Peyer's patch (tissue), 4 donors: ENCODE measurements around the gene FOCAD. TPM values are rescaled to one million over a fixed set of nuclear protein-coding genes. Genes with fewer than 3 reads are reported as not detected.

ENCODE experiments used
- DNase-seq, 3 donors: peaks; one replicate each; pipeline ENCODE4 v3.0.0-alpha.2; 2017 to 2019
- H3K27ac ChIP-seq, 4 donors: fragments of 200-600 bp; sonication (generic); one replicate each; pipeline ENCODE4 v1.5.1; 2016 to 2019
- H3K27me3 ChIP-seq, 2 donors: fragments of 200-600 bp; sonication (generic); one replicate each; pipeline ENCODE4 v1.5.1; 2019
- H3K36me3 ChIP-seq, 3 donors: fragments of 200-600 bp; sonication (generic); one replicate each; pipeline ENCODE4 v1.5.1; 2016 to 2019
- H3K4me1 ChIP-seq, 4 donors: fragments of 200-600 bp; sonication (generic); one replicate each; pipeline ENCODE4 v1.5.1; 2016 to 2019
- H3K4me3 ChIP-seq, 4 donors: fragments of 200-600 bp; sonication (generic); 1 replicate in 3 of 4; 2 replicates in 1 of 4; pipeline ENCODE4 v1.5.1; 2016 to 2019; ENCODE audit warnings: mild to moderate bottlenecking in 1 of 4
- H3K9me3 ChIP-seq, 4 donors: fragments of 200-600 bp; sonication (generic); one replicate each; pipeline ENCODE4 v1.5.1; 2016 to 2019; ENCODE audit warnings: mild to moderate bottlenecking in 1 of 4
- POLR2A ChIP-seq, 2 donors: fragments of 450-650 bp; IDR thresholded peaks; one replicate each; pipeline ENCODE4 v1.5.1; 2017; ENCODE audit warnings: antibody characterized with exemption in 2 of 2, mild to moderate bottlenecking in 2 of 2, moderate library complexity in 2 of 2
- total RNA-seq, 4 donors: library from RNA; depleted of rRNA; stranded (reverse); fragments of >200 nt; gene quantifications; one replicate each; pipeline ENCODE4 v1.1.0, GENCODE V29; 2016
- TF ChIP-seq, protein P1 (sequence below), 6 experiments: fragments of 450-650 bp in 4 of 6; fragments of 200-600 bp in 2 of 6; sonication (generic) in 1 of 6; IDR thresholded peaks; one replicate each; pipeline ENCODE4 v1.5.1; 2017 to 2019; ENCODE audit warnings: antibody characterized with exemption in 6 of 6, mild to moderate bottlenecking in 3 of 6, moderate library complexity in 1 of 6

The FOCAD gene
- total RNA-seq, 4 donors from 2014 or later: 19.4 to 42.1 (median 28.7) TPM

DNA sequence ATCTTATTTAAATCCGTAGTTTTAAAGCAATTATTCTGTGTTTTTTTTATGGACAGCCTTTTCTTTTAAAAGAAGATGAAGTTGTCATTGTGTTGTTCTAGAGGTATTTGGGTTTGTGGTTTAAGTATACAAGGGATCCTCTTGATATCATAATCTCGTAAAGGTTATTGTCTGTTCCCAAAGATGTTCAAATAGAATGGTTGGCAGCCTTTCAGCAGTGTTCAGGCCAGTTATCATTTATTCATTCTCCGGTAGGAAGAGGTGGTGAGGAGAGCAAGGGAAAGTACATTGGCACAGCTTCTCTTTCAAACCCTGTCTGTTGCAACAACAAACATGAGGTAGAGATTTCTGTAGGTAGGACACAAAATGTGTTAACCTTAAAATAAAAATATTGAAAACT lies 147.0 kb downstream of the FOCAD start:
- H3K36me3 ChIP-seq: no peaks in the 10 kb centered on the region
- H3K9me3 ChIP-seq: no peaks in the 10 kb centered on the region
- no peak overlapping the region for H3K27ac ChIP-seq
- H3K27me3 ChIP-seq: no peaks in the 10 kb centered on the region
- no peak overlapping the region for H3K4me3 ChIP-seq
- no peak for DNase-seq
- TF ChIP-seq POLR2A (IDR thresholded peaks at IDR 0.05): no peak
- TF ChIP-seq, protein P1, sequence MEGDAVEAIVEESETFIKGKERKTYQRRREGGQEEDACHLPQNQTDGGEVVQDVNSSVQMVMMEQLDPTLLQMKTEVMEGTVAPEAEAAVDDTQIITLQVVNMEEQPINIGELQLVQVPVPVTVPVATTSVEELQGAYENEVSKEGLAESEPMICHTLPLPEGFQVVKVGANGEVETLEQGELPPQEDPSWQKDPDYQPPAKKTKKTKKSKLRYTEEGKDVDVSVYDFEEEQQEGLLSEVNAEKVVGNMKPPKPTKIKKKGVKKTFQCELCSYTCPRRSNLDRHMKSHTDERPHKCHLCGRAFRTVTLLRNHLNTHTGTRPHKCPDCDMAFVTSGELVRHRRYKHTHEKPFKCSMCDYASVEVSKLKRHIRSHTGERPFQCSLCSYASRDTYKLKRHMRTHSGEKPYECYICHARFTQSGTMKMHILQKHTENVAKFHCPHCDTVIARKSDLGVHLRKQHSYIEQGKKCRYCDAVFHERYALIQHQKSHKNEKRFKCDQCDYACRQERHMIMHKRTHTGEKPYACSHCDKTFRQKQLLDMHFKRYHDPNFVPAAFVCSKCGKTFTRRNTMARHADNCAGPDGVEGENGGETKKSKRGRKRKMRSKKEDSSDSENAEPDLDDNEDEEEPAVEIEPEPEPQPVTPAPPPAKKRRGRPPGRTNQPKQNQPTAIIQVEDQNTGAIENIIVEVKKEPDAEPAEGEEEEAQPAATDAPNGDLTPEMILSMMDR (IDR thresholded peaks at IDR 0.05): no peak
- no peaks in the 10 kb centered on the region for H3K4me1 ChIP-seq

DNA sequence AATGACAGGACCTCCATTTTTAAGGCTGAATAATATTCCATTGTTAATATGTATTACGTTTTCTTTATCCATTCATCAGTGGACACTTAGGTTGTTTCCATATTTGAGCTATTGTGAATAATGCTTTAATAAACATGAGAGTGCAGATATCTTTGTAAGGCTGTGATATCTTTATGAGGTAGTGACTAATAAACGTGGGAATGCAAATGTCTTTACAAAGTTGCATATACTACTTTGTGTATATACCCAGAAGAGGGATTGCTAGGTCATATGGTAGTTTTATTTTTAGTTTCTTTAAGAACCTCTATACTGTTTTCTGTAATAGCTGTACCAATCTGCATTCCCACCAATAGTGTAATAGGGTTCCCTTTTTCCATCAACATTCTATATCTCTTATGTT lies 148.7 kb downstream of the FOCAD start:
- TF ChIP-seq POLR2A (IDR thresholded peaks at IDR 0.05): no peak
- no peak for DNase-seq
- H3K9me3 ChIP-seq: no peaks in the 10 kb centered on the region
- H3K27ac ChIP-seq: no peak overlapping the region
- no peaks in the 10 kb centered on the region for H3K4me1 ChIP-seq
- no peaks in the 10 kb centered on the region for H3K27me3 ChIP-seq
- no peaks in the 10 kb centered on the region for H3K36me3 ChIP-seq
- H3K4me3 ChIP-seq: no peak overlapping the region

DNA sequence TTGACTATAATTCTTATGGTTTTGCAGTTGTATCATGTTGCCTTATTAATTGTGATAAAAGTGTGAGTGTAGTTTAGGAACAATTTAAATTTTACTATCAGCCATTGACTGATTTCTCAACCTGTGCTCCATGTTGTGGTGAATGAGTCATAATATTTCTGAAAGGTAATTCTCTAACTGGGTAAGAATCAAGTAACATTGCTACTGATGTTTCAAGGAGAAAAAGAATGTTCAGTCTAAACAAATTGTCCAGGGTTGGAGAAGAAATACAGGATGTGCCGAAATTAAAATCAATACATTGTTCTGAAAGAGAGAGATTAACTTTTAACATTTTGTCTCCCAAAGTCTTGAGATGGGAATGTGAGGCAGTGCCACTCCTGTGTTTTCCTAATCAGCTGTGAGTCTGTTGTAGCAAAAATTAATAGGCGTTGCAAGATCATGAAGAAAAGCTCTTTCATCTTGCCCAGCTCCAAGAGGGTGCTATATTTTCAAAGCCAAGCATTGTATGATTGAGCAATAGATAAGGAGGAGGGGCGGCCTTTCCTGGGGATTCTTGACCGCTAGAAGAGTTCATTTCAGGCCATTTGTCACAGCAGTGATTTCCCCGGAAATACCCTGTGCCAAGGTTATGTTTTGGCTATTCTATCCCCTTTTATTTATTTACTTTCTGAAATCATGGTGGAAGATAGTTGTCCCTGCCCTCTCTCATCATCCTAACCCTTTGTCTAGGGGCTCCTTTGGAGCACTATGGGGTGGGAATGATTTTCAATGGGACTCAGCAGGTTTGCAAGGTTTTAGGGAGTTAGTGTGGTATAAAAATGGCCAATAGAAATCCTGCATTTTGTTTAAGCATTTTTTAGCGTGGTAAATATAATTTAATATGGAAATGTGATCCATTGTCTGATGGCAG lies 151.6 kb downstream of the FOCAD start:
- no peak overlapping the region for H3K27ac ChIP-seq

DNA sequence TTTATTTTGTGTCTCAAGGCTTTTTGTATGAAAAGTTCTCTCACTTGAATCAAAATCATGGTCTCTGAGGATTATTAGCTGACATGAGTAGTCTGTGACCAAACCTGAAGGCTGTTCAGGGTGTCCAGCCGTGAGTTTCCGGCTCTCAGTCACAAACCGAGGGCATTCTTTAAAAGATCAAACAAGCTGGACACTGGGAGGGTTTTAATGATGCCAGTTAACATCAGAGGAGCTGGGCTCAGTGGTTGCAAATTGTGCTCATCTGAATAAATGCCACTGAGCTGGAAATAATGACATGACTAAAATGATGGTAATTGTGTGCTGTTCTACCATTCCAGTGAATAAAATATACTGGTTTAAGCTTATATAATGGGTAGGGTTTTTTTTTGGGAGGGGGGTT lies 153.1 kb downstream of the FOCAD start:
- no peak for TF ChIP-seq POLR2A (IDR thresholded peaks at IDR 0.05)
- H3K4me1 ChIP-seq: no peaks in the 10 kb centered on the region
- no peaks in the 10 kb centered on the region for H3K27me3 ChIP-seq
- no peaks in the 10 kb centered on the region for H3K36me3 ChIP-seq
- no peak overlapping the region for H3K4me3 ChIP-seq
- no peaks in the 10 kb centered on the region for H3K9me3 ChIP-seq
- DNase-seq: no peak
- H3K27ac ChIP-seq: no peak overlapping the region

More for the DNA sequence above, 151.6 kb downstream of the FOCAD start:
- no peaks in the 10 kb centered on the region for H3K27me3 ChIP-seq
- no peak for DNase-seq
- TF ChIP-seq, protein P1 (IDR thresholded peaks at IDR 0.05): no peak
- TF ChIP-seq POLR2A (IDR thresholded peaks at IDR 0.05): no peak
- H3K36me3 ChIP-seq: no peaks in the 10 kb centered on the region
- no peak overlapping the region for H3K4me3 ChIP-seq
- H3K9me3 ChIP-seq: no peaks in the 10 kb centered on the region
- H3K4me1 ChIP-seq: no peaks in the 10 kb centered on the region

DNA sequence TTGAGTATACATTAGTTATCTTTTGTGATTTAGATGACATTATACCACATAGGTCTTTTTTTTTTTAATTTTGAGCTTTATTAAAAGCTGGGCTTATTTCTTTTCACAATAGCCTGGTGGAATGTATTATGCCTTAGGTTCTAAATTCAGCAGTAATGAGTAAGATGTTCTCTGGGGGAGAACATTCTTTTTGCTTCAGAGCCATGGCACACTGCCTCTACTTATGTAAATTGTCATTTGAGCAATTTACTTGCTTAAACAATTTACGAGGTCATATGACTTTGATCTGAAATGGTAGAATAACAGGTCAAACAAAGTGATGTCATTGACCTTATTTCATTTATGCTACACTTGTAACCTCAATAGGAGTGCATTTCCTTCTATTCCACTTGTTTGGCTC lies 154.2 kb downstream of the FOCAD start:
- no peak overlapping the region for H3K27ac ChIP-seq
- H3K9me3 ChIP-seq: no peaks in the 10 kb centered on the region
- DNase-seq: no peak
- TF ChIP-seq, protein P1 (IDR thresholded peaks at IDR 0.05): no peak
- TF ChIP-seq POLR2A (IDR thresholded peaks at IDR 0.05): no peak
- H3K36me3 ChIP-seq: no peaks in the 10 kb centered on the region
- H3K4me1 ChIP-seq: no peaks in the 10 kb centered on the region
- no peaks in the 10 kb centered on the region for H3K27me3 ChIP-seq
- H3K4me3 ChIP-seq: no peak overlapping the region

DNA sequence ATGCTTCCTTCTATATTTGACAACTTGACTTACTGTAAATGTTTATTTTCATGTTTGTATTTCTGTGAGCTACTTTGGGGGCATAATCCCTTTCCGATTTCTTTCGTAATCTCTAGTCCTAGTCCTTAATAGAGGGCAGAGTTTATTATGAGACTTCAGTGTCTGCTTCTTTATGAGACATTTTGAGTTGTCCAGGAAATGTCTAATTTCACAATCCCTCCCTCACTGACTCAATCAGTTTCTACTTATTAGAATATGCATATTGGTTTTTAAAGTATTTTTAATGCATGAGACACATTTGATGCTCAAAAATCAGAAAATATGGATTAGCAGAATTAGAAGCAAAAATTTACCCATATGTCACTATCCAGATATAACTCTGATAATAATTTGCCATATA lies 160.9 kb downstream of the FOCAD start:
- Histone ChIP-seq H3K4me3 (no peak overlapping the region), H3K27me3 (no peaks in the 10 kb centered on the region), H3K36me3 (no peaks in the 10 kb centered on the region), H3K27ac (no peak overlapping the region), H3K9me3 (no peaks in the 10 kb centered on the region), H3K4me1 (no peaks in the 10 kb centered on the region)
- DNase-seq: no peak
- TF ChIP-seq, protein P1 (IDR thresholded peaks at IDR 0.05): no peak
- TF ChIP-seq POLR2A (IDR thresholded peaks at IDR 0.05): no peak
